ENCODE data around the gene GNG7. TPM values are rescaled to one million over a fixed set of nuclear protein-coding genes. Genes with fewer than 3 reads are reported as not detected.

The GNG7 gene
- total RNA-seq, 1 donor from 2014 or later, result 1.8 TPM

GRCh38 chr19:2529473-2529918 is 173.0 kb downstream of the GNG7 start:
- no peak for TF ChIP-seq EZH2 (IDR thresholded peaks at IDR 0.05; ENCODE audit: insufficient read depth, low read length)
- TF ChIP-seq CTCF (IDR thresholded peaks at IDR 0.05; ENCODE audit: insufficient read depth, low read depth, low read length), result no peak
- H3K36me3 Mint-ChIP-seq (ENCODE audit: low read depth, unreplicated experiment), result peaks cover 2% of the 10 kb centered on the region
- no peak overlapping the region for H2AFZ ChIP-seq (ENCODE audit: low read depth, low read length)
- peak overlapping the region; percentile 55 for H3K27ac ChIP-seq (ENCODE audit: low read depth, low read length)
- H3K4me3 ChIP-seq (ENCODE audit: insufficient read depth, low read depth, low read length), result no peak overlapping the region
- no peaks in the 10 kb centered on the region for H3K27me3 ChIP-seq (ENCODE audit: insufficient read depth, low read length)
- no peaks in the 10 kb centered on the region for H3K27me3 Mint-ChIP-seq (ENCODE audit: low read depth, unreplicated experiment)
- peaks cover 4% of the 10 kb centered on the region for H3K9me3 Mint-ChIP-seq (ENCODE audit: unreplicated experiment)
- no peaks in the 10 kb centered on the region for H4K20me1 ChIP-seq (ENCODE audit: insufficient read depth, low read length)
- no peaks in the 10 kb centered on the region for H3K79me2 ChIP-seq (ENCODE audit: insufficient read depth, low read length)
- H3K4me3 Mint-ChIP-seq (ENCODE audit: unreplicated experiment), result no peak overlapping the region
- peak overlapping the region; percentile 57 for H3K4me2 ChIP-seq (ENCODE audit: low read length)
- FAIRE-seq, result peak; percentile 70
- H3K4me1 ChIP-seq (ENCODE audit: insufficient read depth, low read length), result peaks cover 35% of the 10 kb centered on the region
- peak overlapping the region; percentile 75 for H3K27ac Mint-ChIP-seq (ENCODE audit: unreplicated experiment)
- peak overlapping the region; percentile 43 for H3K9ac ChIP-seq (ENCODE audit: low read length)
- DNase-seq (ENCODE audit: low read depth), result peak; percentile 74
- peaks cover 18% of the 10 kb centered on the region for H3K4me1 Mint-ChIP-seq (ENCODE audit: low read depth, unreplicated experiment)
- no peaks in the 10 kb centered on the region for H3K36me3 ChIP-seq (ENCODE audit: insufficient read depth, low read length)
- H3K9me3 ChIP-seq (ENCODE audit: insufficient read depth, low read depth, low read length), result peaks cover under 1% of the 10 kb centered on the region

GRCh38 chr19:2528675-2529101 is 173.8 kb downstream of the GNG7 start:
- Histone ChIP-seq H3K27ac (ENCODE audit: low read depth, low read length) (no peak overlapping the region), H2AFZ (ENCODE audit: low read depth, low read length) (no peak overlapping the region), H3K9ac (ENCODE audit: low read length) (no peak overlapping the region), H3K79me2 (ENCODE audit: insufficient read depth, low read length) (no peaks in the 10 kb centered on the region), H3K4me1 (ENCODE audit: insufficient read depth, low read length) (peaks cover 38% of the 10 kb centered on the region), H3K27me3 (ENCODE audit: insufficient read depth, low read length) (no peaks in the 10 kb centered on the region), H4K20me1 (ENCODE audit: insufficient read depth, low read length) (no peaks in the 10 kb centered on the region), H3K4me2 (ENCODE audit: low read length) (no peak overlapping the region), H3K9me3 (ENCODE audit: insufficient read depth, low read depth, low read length) (no peaks in the 10 kb centered on the region), H3K36me3 (ENCODE audit: insufficient read depth, low read length) (no peaks in the 10 kb centered on the region), H3K4me3 (ENCODE audit: insufficient read depth, low read depth, low read length) (no peak overlapping the region)
- TF ChIP-seq CTCF (IDR thresholded peaks at IDR 0.05; ENCODE audit: insufficient read depth, low read depth, low read length) (no peak), EZH2 (IDR thresholded peaks at IDR 0.05; ENCODE audit: insufficient read depth, low read length) (no peak)
- FAIRE-seq, result no peak
- Mint-ChIP-seq H3K27me3 (ENCODE audit: low read depth, unreplicated experiment) (no peaks in the 10 kb centered on the region), H3K9me3 (ENCODE audit: unreplicated experiment) (peaks cover 4% of the 10 kb centered on the region), H3K27ac (ENCODE audit: unreplicated experiment) (peak overlapping the region; percentile 75), H3K36me3 (ENCODE audit: low read depth, unreplicated experiment) (peaks cover 2% of the 10 kb centered on the region), H3K4me1 (ENCODE audit: low read depth, unreplicated experiment) (peaks cover 17% of the 10 kb centered on the region), H3K4me3 (ENCODE audit: unreplicated experiment) (no peak overlapping the region)
- no peak for DNase-seq (ENCODE audit: low read depth)

- FAIRE-seq (no peak), DNase-seq (ENCODE audit: low read depth) (no peak)
These were observed 174.8 kb downstream of the GNG7 start for GRCh38 chr19:2527686-2528085.

More at GRCh38 chr19:2527686-2528085, 174.8 kb downstream of the GNG7 start:
- H3K27me3 ChIP-seq (ENCODE audit: insufficient read depth, low read length), result no peaks in the 10 kb centered on the region
- no peak overlapping the region for H2AFZ ChIP-seq (ENCODE audit: low read depth, low read length)
- H3K9ac ChIP-seq (ENCODE audit: low read length), result no peak overlapping the region
- H3K79me2 ChIP-seq (ENCODE audit: insufficient read depth, low read length), result no peaks in the 10 kb centered on the region
- no peak for TF ChIP-seq CTCF (IDR thresholded peaks at IDR 0.05; ENCODE audit: insufficient read depth, low read depth, low read length)
- TF ChIP-seq EZH2 (IDR thresholded peaks at IDR 0.05; ENCODE audit: insufficient read depth, low read length), result no peak
- H3K9me3 ChIP-seq (ENCODE audit: insufficient read depth, low read depth, low read length), result no peaks in the 10 kb centered on the region
- no peak overlapping the region for H3K27ac ChIP-seq (ENCODE audit: low read depth, low read length)
- H4K20me1 ChIP-seq (ENCODE audit: insufficient read depth, low read length), result no peaks in the 10 kb centered on the region
- no peak overlapping the region for H3K4me2 ChIP-seq (ENCODE audit: low read length)
- no peak overlapping the region for H3K27ac Mint-ChIP-seq (ENCODE audit: unreplicated experiment)
- no peak overlapping the region for H3K4me3 Mint-ChIP-seq (ENCODE audit: unreplicated experiment)
- no peak overlapping the region for H3K4me3 ChIP-seq (ENCODE audit: insufficient read depth, low read depth, low read length)
- H3K36me3 ChIP-seq (ENCODE audit: insufficient read depth, low read length), result no peaks in the 10 kb centered on the region
- H3K36me3 Mint-ChIP-seq (ENCODE audit: low read depth, unreplicated experiment), result peaks cover 2% of the 10 kb centered on the region
- peaks cover 13% of the 10 kb centered on the region for H3K4me1 Mint-ChIP-seq (ENCODE audit: low read depth, unreplicated experiment)
- peaks cover 2% of the 10 kb centered on the region for H3K9me3 Mint-ChIP-seq (ENCODE audit: unreplicated experiment)
- H3K27me3 Mint-ChIP-seq (ENCODE audit: low read depth, unreplicated experiment), result no peaks in the 10 kb centered on the region
- H3K4me1 ChIP-seq (ENCODE audit: insufficient read depth, low read length), result peaks cover 39% of the 10 kb centered on the region

All from astrocyte (in vitro differentiated cells and primary cell).